Right kidney (tissue), 1 donor: ENCODE measurements around the gene ATP2B2.

Experiments
- DNase-seq: peaks from one replicate; pipeline ENCODE4 v3.0.0-alpha.2; 2016

Gene ATP2B2

GRCh38 chr3:10380906-10381305, 124.5 kb downstream of the ATP2B2 start:
- no peak for DNase-seq

- DNase-seq, result no peak
These were observed 125.4 kb downstream of the ATP2B2 start for GRCh38 chr3:10379961-10380360.

- DNase-seq, result no peak
These were observed 126.2 kb downstream of the ATP2B2 start for GRCh38 chr3:10379161-10379560.

- no peak for DNase-seq
These were observed 126.6 kb downstream of the ATP2B2 start for GRCh38 chr3:10378742-10379141.

- DNase-seq, result no peak
These were observed 127.1 kb downstream of the ATP2B2 start for GRCh38 chr3:10378246-10378645.

- no peak for DNase-seq
These were observed 128.1 kb downstream of the ATP2B2 start for GRCh38 chr3:10377148-10377725.

- DNase-seq, result no peak
These were observed 129.0 kb downstream of the ATP2B2 start for GRCh38 chr3:10376353-10376752.

GRCh38 chr3:10375296-10376053, 129.9 kb downstream of the ATP2B2 start:
- DNase-seq, result no peak

GRCh38 chr3:10374311-10374710, 131.1 kb downstream of the ATP2B2 start:
- DNase-seq, result no peak

- DNase-seq, result no peak
These were observed 131.6 kb downstream of the ATP2B2 start for GRCh38 chr3:10373686-10374261.

- DNase-seq, result no peak
These were observed 133.6 kb downstream of the ATP2B2 start for GRCh38 chr3:10371789-10372188.

GRCh38 chr3:10371167-10371566, 134.2 kb downstream of the ATP2B2 start:
- no peak for DNase-seq

GRCh38 chr3:10370429-10370828, 135.0 kb downstream of the ATP2B2 start:
- DNase-seq, result no peak

- no peak for DNase-seq
These were observed 136.9 kb downstream of the ATP2B2 start for GRCh38 chr3:10368512-10368911.

- DNase-seq, result no peak
These were observed 137.9 kb downstream of the ATP2B2 start for GRCh38 chr3:10367506-10367905.

GRCh38 chr3:10366651-10367101, 138.7 kb downstream of the ATP2B2 start:
- DNase-seq, result no peak

- no peak for DNase-seq
These were observed 139.6 kb downstream of the ATP2B2 start for GRCh38 chr3:10365791-10366190.

- no peak for DNase-seq
These were observed 140.1 kb downstream of the ATP2B2 start for GRCh38 chr3:10365316-10365715.

- DNase-seq, result no peak
These were observed 140.6 kb downstream of the ATP2B2 start for GRCh38 chr3:10364806-10365205.

- no peak for DNase-seq
These were observed 141.5 kb downstream of the ATP2B2 start for GRCh38 chr3:10363935-10364334.

- DNase-seq, result no peak
These were observed 144.0 kb downstream of the ATP2B2 start for GRCh38 chr3:10361375-10361774.

- DNase-seq, result no peak
These were observed 144.9 kb downstream of the ATP2B2 start for GRCh38 chr3:10360478-10360877.

GRCh38 chr3:10359761-10360161, 145.6 kb downstream of the ATP2B2 start:
- DNase-seq, result no peak
